H9 (cell line): ENCODE results near the gene NDNF. TPM values are rescaled to one million over a fixed set of nuclear protein-coding genes. Genes with fewer than 3 reads are reported as not detected.

Source experiments
- DNase-seq: peaks from one replicate; pipeline ENCODE4 v3.0.0-alpha.2; 2017
- H2AFZ ChIP-seq: one replicate; pipeline ENCODE4 v1.6.1; 2013; ENCODE audit warnings: mild to moderate bottlenecking, low read length, control low read depth, moderate library complexity
- H2AK5ac ChIP-seq: 2 replicates; pipeline ENCODE4 v1.6.1; 2013; ENCODE audit warnings: low read length, control low read depth, mixed read lengths; ENCODE audit not compliant: insufficient read length
- H2BK120ac ChIP-seq: one replicate; pipeline ENCODE4 v1.6.1; 2013; ENCODE audit warnings: low read depth, mild to moderate bottlenecking, low read length, control low read depth, inconsistent platforms; ENCODE audit not compliant: poor library complexity, severe bottlenecking
- H2BK12ac ChIP-seq: 2 replicates; pipeline ENCODE4 v1.6.1; 2013; ENCODE audit warnings: low read length, control low read depth, mixed read lengths, low read depth; ENCODE audit not compliant: insufficient read length
- H2BK15ac ChIP-seq: 2 replicates; pipeline ENCODE4 v1.6.1; 2013; ENCODE audit warnings: low read depth, low read length, control low read depth
- H2BK20ac ChIP-seq: one replicate; pipeline ENCODE4 v1.6.1; 2013; ENCODE audit warnings: low read depth, mild to moderate bottlenecking, low read length, control low read depth, inconsistent platforms; ENCODE audit not compliant: poor library complexity, severe bottlenecking
- H2BK5ac ChIP-seq: 2 replicates; pipeline ENCODE4 v1.6.1; 2013; ENCODE audit warnings: low read length, control low read depth, mixed read lengths; ENCODE audit not compliant: insufficient read length
- H3K14ac ChIP-seq: 2 replicates; pipeline ENCODE4 v1.6.1; 2013; ENCODE audit warnings: low read length, control low read depth; ENCODE audit not compliant: insufficient read depth
- H3K18ac ChIP-seq: 2 replicates; pipeline ENCODE4 v1.6.1; 2013; ENCODE audit warnings: low read depth, mild to moderate bottlenecking, mixed read lengths, low read length, control low read depth; ENCODE audit not compliant: insufficient read length
- H3K23ac ChIP-seq: 2 replicates; pipeline ENCODE4 v1.6.1; 2013; ENCODE audit warnings: low read length, control low read depth, mixed read lengths, low read depth; ENCODE audit not compliant: insufficient read length
- H3K23me2 ChIP-seq: 2 replicates; pipeline ENCODE4 v1.6.1; 2013; ENCODE audit warnings: low read depth, mild to moderate bottlenecking, mixed read lengths, low read length, control low read depth; ENCODE audit not compliant: insufficient read length, poor library complexity, severe bottlenecking
- H3K27ac ChIP-seq: 2 replicates; pipeline ENCODE4 v1.5.1; 2013; ENCODE audit warnings: low read length, control low read depth, mixed read lengths, low read depth; ENCODE audit not compliant: insufficient read length
- H3K27me3 ChIP-seq: 2 replicates; pipeline ENCODE4 v1.6.1; 2013; ENCODE audit warnings: low read length, control low read depth, inconsistent platforms; ENCODE audit not compliant: insufficient read depth
- H3K4ac ChIP-seq: 2 replicates; pipeline ENCODE4 v1.6.1; 2013; ENCODE audit warnings: low read depth, mild to moderate bottlenecking, control low read depth, inconsistent platforms, low read length, moderate library complexity
- H3K4me1 ChIP-seq: 2 replicates; pipeline ENCODE4 v1.6.1; 2013; ENCODE audit warnings: low read length, control low read depth, inconsistent platforms; ENCODE audit not compliant: insufficient read depth
- H3K4me2 ChIP-seq: 2 replicates; pipeline ENCODE4 v1.6.1; 2013; ENCODE audit warnings: low read length, control low read depth, mixed read lengths; ENCODE audit not compliant: insufficient read length, insufficient read depth
- H3K56ac ChIP-seq: 2 replicates; pipeline ENCODE4 v1.6.1; 2013; ENCODE audit warnings: low read depth, mild to moderate bottlenecking, mixed read lengths, low read length, control low read depth; ENCODE audit not compliant: insufficient read length
- H3K79me1 ChIP-seq: 2 replicates; pipeline ENCODE4 v1.6.1; 2013; ENCODE audit warnings: low read depth, mild to moderate bottlenecking, moderate library complexity, low read length, control low read depth, inconsistent platforms; ENCODE audit not compliant: insufficient read depth, poor library complexity, severe bottlenecking
- H3K79me2 ChIP-seq: 2 replicates; pipeline ENCODE4 v1.6.1; 2013; ENCODE audit warnings: low read length, control low read depth, inconsistent platforms; ENCODE audit not compliant: insufficient read depth
- H3K9ac ChIP-seq: 2 replicates; pipeline ENCODE4 v1.6.1; 2013; ENCODE audit warnings: low read length, control low read depth, mixed read lengths; ENCODE audit not compliant: insufficient read length; ENCODE audit errors: extremely low read depth
- H3K9me3 ChIP-seq: one replicate; pipeline ENCODE4 v1.6.1; 2013; ENCODE audit warnings: low read depth, low read length, inconsistent platforms; ENCODE audit not compliant: control insufficient read depth
- H3T11ph ChIP-seq: one replicate; pipeline ENCODE4 v1.6.1; 2013; ENCODE audit warnings: mild to moderate bottlenecking, low read length, control low read depth, inconsistent platforms
- H4K20me1 ChIP-seq: one replicate; pipeline ENCODE4 v1.6.1; 2013; ENCODE audit not compliant: control insufficient read depth, insufficient read length, insufficient read depth
- H4K5ac ChIP-seq: 2 replicates; pipeline ENCODE4 v1.6.1; 2013; ENCODE audit warnings: low read depth, mild to moderate bottlenecking, mixed read lengths, low read length, control low read depth; ENCODE audit not compliant: insufficient read length
- H4K8ac ChIP-seq: replicated peaks from 2 replicates; pipeline ENCODE4 v1.6.1; 2013; ENCODE audit warnings: low read length, control low read depth, mixed read lengths, low read depth; ENCODE audit not compliant: insufficient read length
- H4K91ac ChIP-seq: 2 replicates; pipeline ENCODE4 v1.6.1; 2013; ENCODE audit warnings: low read depth, mild to moderate bottlenecking, moderate library complexity, mixed read lengths, low read length, control low read depth; ENCODE audit not compliant: insufficient read length
- H3K27ac Mint-ChIP-seq, 3 experiments: 2 replicates in 2 of 3; 3 replicates in 1 of 3; pipeline ENCODE4 v1.8.0; 2020 to 2021; ENCODE audit warnings: mixed read lengths in 3 of 3, mild to moderate bottlenecking in 1 of 3, moderate library complexity in 1 of 3
- H3K27me3 Mint-ChIP-seq: 2 replicates; pipeline ENCODE4 v1.8.0; 2021; ENCODE audit warnings: low read depth, mild to moderate bottlenecking, moderate library complexity, mixed read lengths
- H3K36me3 Mint-ChIP-seq, 3 experiments: 2 replicates in 2 of 3; 3 replicates in 1 of 3; pipeline ENCODE4 v1.8.0; 2020 to 2021; ENCODE audit warnings: low read depth in 3 of 3, mixed read lengths in 3 of 3; ENCODE audit not compliant: insufficient read depth in 1 of 3
- H3K4me1 Mint-ChIP-seq, 2 experiments: 2 replicates each; pipeline ENCODE4 v1.8.0; 2020; ENCODE audit warnings: mixed read lengths in 2 of 2
- H3K4me3 Mint-ChIP-seq, 2 experiments: 2 replicates in 1 of 2; 3 replicates in 1 of 2; pipeline ENCODE4 v1.8.0; 2020 to 2021; ENCODE audit warnings: mild to moderate bottlenecking in 2 of 2, mixed read lengths in 2 of 2, moderate library complexity in 1 of 2
- H3K9me3 Mint-ChIP-seq, 2 experiments: 2 replicates in 1 of 2; 3 replicates in 1 of 2; pipeline ENCODE4 v1.8.0; 2020; ENCODE audit warnings: mild to moderate bottlenecking in 2 of 2, mixed read lengths in 2 of 2, moderate library complexity in 1 of 2
- WGBS: extraction: QIAGEN DNeasy Blood & Tissue Kit; methylation state at CpG from one replicate; pipeline ENCODE4 v1.1.7; 2013; ENCODE audit warnings: missing lambda C conversion rate, low lambda C conversion rate, mixed read lengths; ENCODE audit not compliant: insufficient read length; ENCODE audit errors: extremely low coverage; 5-methylcytosine and 5-hydroxymethylcytosine counted together
- total RNA-seq: library from RNA; stranded (reverse); gene quantifications from 2 replicates; pipeline ENCODE4 v1.2.1, GENCODE V29; 2021
- TF ChIP-seq, protein P1 (sequence below): fragments of 200-600 bp; sonication (generic); conservative IDR thresholded peaks from 3 replicates; pipeline ENCODE4 v1.8.0; 2021; ENCODE audit warnings: antibody characterized with exemption, mild to moderate bottlenecking

The NDNF gene
- total RNA-seq, 1 experiment from 2014 or later, result 0.17 TPM

DNA sequence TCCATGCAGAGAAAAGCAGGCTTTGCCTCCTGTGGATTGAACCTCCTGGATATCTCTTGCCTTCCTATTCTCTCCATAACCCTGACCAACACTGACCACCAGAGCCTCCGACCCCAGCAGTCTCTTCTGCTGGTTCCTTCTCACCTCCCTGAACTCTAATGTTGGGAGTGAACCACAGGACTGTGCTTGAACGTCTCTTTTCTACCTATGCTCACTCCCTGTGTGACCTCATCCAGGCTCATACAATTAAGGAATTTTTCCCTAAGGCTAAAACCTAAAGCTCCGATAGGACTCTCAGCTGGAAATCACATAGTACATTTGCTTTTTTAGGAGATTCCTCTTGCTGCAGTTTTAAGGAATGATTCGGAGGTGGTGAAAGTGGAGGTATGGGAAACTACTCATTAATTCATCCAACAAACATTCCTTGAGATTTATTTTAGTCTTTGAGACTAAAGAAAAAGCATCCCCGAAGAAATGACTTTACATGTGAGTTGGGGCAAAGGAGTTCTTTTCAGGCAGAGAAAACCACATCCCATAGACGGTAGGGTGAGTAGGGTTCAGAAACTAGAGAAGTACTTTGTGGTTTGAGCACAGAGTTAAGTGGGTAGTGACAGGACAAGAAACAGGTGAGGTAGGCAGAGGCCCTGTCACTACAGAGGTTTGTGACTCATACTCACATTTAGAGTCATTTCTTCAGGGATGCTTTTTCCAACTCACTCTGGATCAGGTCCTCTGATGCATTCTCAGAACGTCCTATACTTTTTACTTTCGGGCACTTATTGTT lies 30.8 kb downstream of the NDNF start:
- Histone ChIP-seq H2AFZ (no peak overlapping the region), H4K20me1 (no peaks in the 10 kb centered on the region), H3K18ac (no peak overlapping the region), H3K56ac (no peak overlapping the region), H3K4ac (no peak overlapping the region), H2BK15ac (no peak overlapping the region), H3K9me3 (no peaks in the 10 kb centered on the region), H4K91ac (no peak overlapping the region), H3K14ac (no peak overlapping the region), H2BK12ac (no peak overlapping the region), H2BK5ac (no peak overlapping the region), H2AK5ac (no peak overlapping the region), H3K9ac (no peak overlapping the region), H3K4me1 (no peaks in the 10 kb centered on the region), H3K23ac (no peak overlapping the region), H3T11ph (no peak overlapping the region), H4K8ac (no peak overlapping the region), H3K27ac (no peak overlapping the region), H3K79me1 (no peaks in the 10 kb centered on the region), H2BK20ac (no peak overlapping the region), H2BK120ac (no peak overlapping the region), H3K4me2 (no peak overlapping the region), H4K5ac (no peak overlapping the region), H3K27me3 (no peaks in the 10 kb centered on the region; the same call in 1 of the 2 replicates), H3K79me2 (no peaks in the 10 kb centered on the region), H3K23me2 (no peaks in the 10 kb centered on the region)
- peaks cover 0 to 1% (median 0%) of the 10 kb centered on the region in 3 experiments; a peak in 1 of 7 replicates for H3K36me3 Mint-ChIP-seq
- no peak for DNase-seq
- H3K27me3 Mint-ChIP-seq, result no peaks in the 10 kb centered on the region
- H3K4me1 Mint-ChIP-seq, result peaks cover 7% of the 10 kb centered on the region in 2 experiments; a peak in 3 of 4 replicates
- no CpG with 5 or more reads among the region's 8 CpGs for WGBS
- H3K27ac Mint-ChIP-seq, result peak overlapping the region in 2 of 3 experiments; percentile 33 to 36; a peak in 3 of 7 replicates
- TF ChIP-seq, protein P1, sequence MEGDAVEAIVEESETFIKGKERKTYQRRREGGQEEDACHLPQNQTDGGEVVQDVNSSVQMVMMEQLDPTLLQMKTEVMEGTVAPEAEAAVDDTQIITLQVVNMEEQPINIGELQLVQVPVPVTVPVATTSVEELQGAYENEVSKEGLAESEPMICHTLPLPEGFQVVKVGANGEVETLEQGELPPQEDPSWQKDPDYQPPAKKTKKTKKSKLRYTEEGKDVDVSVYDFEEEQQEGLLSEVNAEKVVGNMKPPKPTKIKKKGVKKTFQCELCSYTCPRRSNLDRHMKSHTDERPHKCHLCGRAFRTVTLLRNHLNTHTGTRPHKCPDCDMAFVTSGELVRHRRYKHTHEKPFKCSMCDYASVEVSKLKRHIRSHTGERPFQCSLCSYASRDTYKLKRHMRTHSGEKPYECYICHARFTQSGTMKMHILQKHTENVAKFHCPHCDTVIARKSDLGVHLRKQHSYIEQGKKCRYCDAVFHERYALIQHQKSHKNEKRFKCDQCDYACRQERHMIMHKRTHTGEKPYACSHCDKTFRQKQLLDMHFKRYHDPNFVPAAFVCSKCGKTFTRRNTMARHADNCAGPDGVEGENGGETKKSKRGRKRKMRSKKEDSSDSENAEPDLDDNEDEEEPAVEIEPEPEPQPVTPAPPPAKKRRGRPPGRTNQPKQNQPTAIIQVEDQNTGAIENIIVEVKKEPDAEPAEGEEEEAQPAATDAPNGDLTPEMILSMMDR, result no peak
- H3K4me3 Mint-ChIP-seq, result no peak overlapping the region
- H3K9me3 Mint-ChIP-seq, result no peaks in the 10 kb centered on the region
